Inflammatory macrophage treated with lipopolysaccharide for 4 hours (primary cell): ENCODE results near the gene REC114.
A peak's percentile ranks its signal among the peaks of the same experiment; 100 is the strongest.
"Not testable (repeated sequence)": the region's sequence is repeated elsewhere in the genome, so short reads cannot be mapped to it uniquely, and the experiment has no call there.

Experiments
- DNase-seq: peaks from one replicate; pipeline ENCODE4 v3.0.0-alpha.2; 2020

Gene REC114

GRCh38 chr15:73442968-73443367, at the start of gene REC114:
Gene REC114 (plus strand): TSS chr15:73443164. CDS start chr15:73443186, 22 bp downstream.
- no peak for DNase-seq

GRCh38 chr15:73393336-73393735, 49.6 kb upstream of the REC114 start:
- DNase-seq = no peak

- no peak for DNase-seq
Measured at GRCh38 chr15:73394782-73395181, 48.2 kb upstream of the REC114 start.

GRCh38 chr15:73395671-73396070, 47.3 kb upstream of the REC114 start:
- peak; percentile 10 for DNase-seq

GRCh38 chr15:73397461-73397860, 45.5 kb upstream of the REC114 start:
- DNase-seq = no peak

GRCh38 chr15:73398861-73399260, 44.1 kb upstream of the REC114 start:
- DNase-seq = peak; percentile 36

GRCh38 chr15:73400222-73400621, 42.7 kb upstream of the REC114 start:
- DNase-seq = peak; percentile 75

GRCh38 chr15:73403171-73403570, 39.8 kb upstream of the REC114 start:
- peak; percentile 52 for DNase-seq

- no peak for DNase-seq
Measured at GRCh38 chr15:73414876-73415275, 28.1 kb upstream of the REC114 start.

- DNase-seq = peak; percentile 63
Measured at GRCh38 chr15:73424506-73424905, 18.5 kb upstream of the REC114 start.

- no peak for DNase-seq
Measured at GRCh38 chr15:73425510-73425909, 17.5 kb upstream of the REC114 start.

GRCh38 chr15:73426323-73426994, 16.5 kb upstream of the REC114 start:
- DNase-seq = no peak

GRCh38 chr15:73431329-73431728, 11.6 kb upstream of the REC114 start:
- not testable (repeated sequence) for DNase-seq

GRCh38 chr15:73433873-73434272, 9.1 kb upstream of the REC114 start:
- DNase-seq = no peak

- DNase-seq = no peak
Measured at GRCh38 chr15:73436613-73437012, 6.4 kb upstream of the REC114 start.

GRCh38 chr15:73437543-73438109, 5.3 kb upstream of the REC114 start:
- DNase-seq = no peak

GRCh38 chr15:73438651-73439050, 4.3 kb upstream of the REC114 start:
- no peak for DNase-seq

GRCh38 chr15:73440571-73440970, 2.4 kb upstream of the REC114 start:
- no peak for DNase-seq

- no peak for DNase-seq
Measured at GRCh38 chr15:73442421-73442820, 543 bp upstream of the REC114 start.

- DNase-seq = not testable (repeated sequence)
Measured at GRCh38 chr15:73447471-73447870, 4.5 kb downstream of the REC114 start.

GRCh38 chr15:73448158-73448758, 5.3 kb downstream of the REC114 start:
- DNase-seq = not testable (repeated sequence)

GRCh38 chr15:73449980-73450379, 7.0 kb downstream of the REC114 start:
- DNase-seq = not testable (repeated sequence)

GRCh38 chr15:73454096-73454495, 11.1 kb downstream of the REC114 start:
- DNase-seq = no peak

GRCh38 chr15:73455876-73456275, 12.9 kb downstream of the REC114 start:
- DNase-seq = no peak
